ENCODE data around the gene NUCKS1. TPM values are rescaled to one million over a fixed set of nuclear protein-coding genes. Genes with fewer than 3 reads are reported as not detected.

NUCKS1 gene
- total RNA-seq, 2 experiments from 2014 or later: 80.6 to 84.7 TPM

DNA sequence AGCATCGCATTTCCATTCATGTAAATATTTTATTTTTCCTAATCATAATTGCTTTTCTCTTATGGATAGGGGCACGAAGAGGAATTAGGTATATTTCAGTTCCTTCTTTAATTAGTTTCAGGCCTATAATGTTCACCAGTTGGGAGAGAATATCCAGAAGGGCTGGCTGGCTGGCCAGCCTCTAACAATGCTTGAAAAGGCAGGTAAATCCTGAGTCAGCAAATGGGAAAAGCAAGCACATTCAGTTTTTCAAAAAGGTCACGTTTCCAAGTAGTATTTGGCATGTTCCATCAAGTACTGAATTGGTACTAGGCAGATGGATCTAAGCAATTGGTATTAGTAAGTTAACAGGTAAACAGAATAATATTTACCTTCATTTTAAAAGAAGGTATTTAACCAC, 17.3 kb upstream of the NUCKS1 start:
- no peak overlapping the region for H3K4me3 ChIP-seq (ENCODE audit: low read length)
- H3K4me1 Mint-ChIP-seq (ENCODE audit: low read depth): peaks cover 26% of the 10 kb centered on the region
- TF ChIP-seq, protein P1, sequence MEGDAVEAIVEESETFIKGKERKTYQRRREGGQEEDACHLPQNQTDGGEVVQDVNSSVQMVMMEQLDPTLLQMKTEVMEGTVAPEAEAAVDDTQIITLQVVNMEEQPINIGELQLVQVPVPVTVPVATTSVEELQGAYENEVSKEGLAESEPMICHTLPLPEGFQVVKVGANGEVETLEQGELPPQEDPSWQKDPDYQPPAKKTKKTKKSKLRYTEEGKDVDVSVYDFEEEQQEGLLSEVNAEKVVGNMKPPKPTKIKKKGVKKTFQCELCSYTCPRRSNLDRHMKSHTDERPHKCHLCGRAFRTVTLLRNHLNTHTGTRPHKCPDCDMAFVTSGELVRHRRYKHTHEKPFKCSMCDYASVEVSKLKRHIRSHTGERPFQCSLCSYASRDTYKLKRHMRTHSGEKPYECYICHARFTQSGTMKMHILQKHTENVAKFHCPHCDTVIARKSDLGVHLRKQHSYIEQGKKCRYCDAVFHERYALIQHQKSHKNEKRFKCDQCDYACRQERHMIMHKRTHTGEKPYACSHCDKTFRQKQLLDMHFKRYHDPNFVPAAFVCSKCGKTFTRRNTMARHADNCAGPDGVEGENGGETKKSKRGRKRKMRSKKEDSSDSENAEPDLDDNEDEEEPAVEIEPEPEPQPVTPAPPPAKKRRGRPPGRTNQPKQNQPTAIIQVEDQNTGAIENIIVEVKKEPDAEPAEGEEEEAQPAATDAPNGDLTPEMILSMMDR (IDR thresholded peaks at IDR 0.05): no peak
- H3K36me3 Mint-ChIP-seq (ENCODE audit: low read depth): peaks cover 47% of the 10 kb centered on the region
- H3K4me3 Mint-ChIP-seq: no peak overlapping the region
- ChIA-PET CTCF (no interaction called here), POLR2A (interaction anchor here (2.8 kb wide), 1 partner anchor 7 kb away, joined by 12 read pairs; the partner anchor contains the start of gene RAB29)
- DNase-seq (no peak), ATAC-seq (ENCODE audit: poor library complexity) (no peak)
- intact Hi-C loops (cut with DNase I, micrococcal nuclease): no loop called here
- peaks cover 17% of the 10 kb centered on the region for H3K4me1 ChIP-seq (ENCODE audit: insufficient read depth, low read length)
- H3K27ac Mint-ChIP-seq: no peak overlapping the region
- H3K27me3 ChIP-seq (ENCODE audit: control insufficient read depth in 1 of 2, insufficient read depth in 2 of 2, low read length in 2 of 2): no peaks in the 10 kb centered on the region
- H3K36me3 ChIP-seq (ENCODE audit: insufficient read depth, low read length): peaks cover 42% of the 10 kb centered on the region
- no peaks in the 10 kb centered on the region for H3K27me3 Mint-ChIP-seq
- no peaks in the 10 kb centered on the region for H3K9me3 ChIP-seq (ENCODE audit: control insufficient read depth in 1 of 2, insufficient read depth in 1 of 2, low read length in 2 of 2)
- no peaks in the 10 kb centered on the region for H3K9me3 Mint-ChIP-seq
- no peak overlapping the region for H3K27ac ChIP-seq (ENCODE audit: low read depth in 1 of 2, low read length in 2 of 2)

DNA sequence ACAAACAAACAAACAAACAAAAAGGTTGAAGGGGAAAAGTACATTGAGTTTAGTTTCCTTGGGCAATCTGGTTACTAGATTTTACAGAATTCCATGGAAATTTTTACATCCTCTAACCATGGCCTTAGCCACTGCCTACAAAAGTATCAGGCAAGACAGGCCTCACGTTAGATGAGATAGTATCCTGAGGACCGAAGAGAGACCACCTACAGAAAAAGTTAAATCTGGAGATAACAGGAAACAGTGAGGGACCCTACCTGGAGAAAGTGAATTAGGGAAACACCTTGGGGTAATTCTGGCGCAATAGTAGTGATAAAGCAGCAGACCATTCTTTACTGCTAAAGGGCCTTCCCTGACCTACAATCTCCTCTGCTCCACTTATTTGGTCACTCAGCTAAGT, 16.6 kb upstream of the NUCKS1 start:
- peaks cover 42% of the 10 kb centered on the region for H3K36me3 ChIP-seq (ENCODE audit: insufficient read depth, low read length)
- TF ChIP-seq, protein P1 (IDR thresholded peaks at IDR 0.05): no peak
- peaks cover 10% of the 10 kb centered on the region for H3K4me1 ChIP-seq (ENCODE audit: insufficient read depth, low read length)
- H3K4me3 Mint-ChIP-seq: no peak overlapping the region
- ChIA-PET CTCF (interaction anchor here (1.2 kb wide), 1 partner anchor 55 kb away, joined by 3 read pairs; no protein-coding TSS in a partner anchor), POLR2A (interaction anchor here (1.2 to 2.8 kb wide), 2 partner anchors 8 to 45 kb away, joined by 3 to 12 read pairs; partner anchors contain the start of gene RAB29)
- DNase-seq: no peak
- H3K9me3 ChIP-seq (ENCODE audit: control insufficient read depth in 1 of 2, insufficient read depth in 1 of 2, low read length in 2 of 2): no peaks in the 10 kb centered on the region
- H3K27ac ChIP-seq (ENCODE audit: low read depth in 1 of 2, low read length in 2 of 2): no peak overlapping the region
- peaks cover 43% of the 10 kb centered on the region for H3K36me3 Mint-ChIP-seq (ENCODE audit: low read depth)
- intact Hi-C loops (cut with DNase I, micrococcal nuclease): no loop called here
- H3K4me1 Mint-ChIP-seq (ENCODE audit: low read depth): peaks cover 19% of the 10 kb centered on the region
- no peaks in the 10 kb centered on the region for H3K27me3 Mint-ChIP-seq
- H3K4me3 ChIP-seq (ENCODE audit: low read length): no peak overlapping the region
- H3K27me3 ChIP-seq (ENCODE audit: control insufficient read depth in 1 of 2, insufficient read depth in 2 of 2, low read length in 2 of 2): no peaks in the 10 kb centered on the region
- H3K9me3 Mint-ChIP-seq: no peaks in the 10 kb centered on the region
- no peak for ATAC-seq (ENCODE audit: poor library complexity)
- no peak overlapping the region for H3K27ac Mint-ChIP-seq

DNA sequence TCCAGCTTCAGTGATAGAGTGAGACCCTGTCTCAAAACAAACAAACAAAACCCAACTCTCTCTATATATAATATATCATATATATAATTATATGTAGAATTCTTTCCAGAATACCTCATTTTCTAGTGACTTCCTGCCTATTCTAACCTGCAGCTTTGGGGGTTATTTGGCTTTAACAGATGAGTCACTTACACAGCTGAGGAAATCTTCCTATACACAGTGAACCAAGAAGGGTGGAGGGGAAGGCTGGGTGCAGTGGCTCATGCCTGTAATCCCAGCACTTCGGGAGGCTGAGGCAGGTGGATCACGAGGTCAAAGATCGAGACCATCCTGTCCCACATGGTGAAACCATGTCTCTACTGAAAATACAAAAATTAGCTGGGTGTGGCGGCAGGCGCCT, 16.1 kb upstream of the NUCKS1 start:
- Histone ChIP-seq H3K27ac (ENCODE audit: low read depth in 1 of 2, low read length in 2 of 2) (no peak overlapping the region), H3K27me3 (ENCODE audit: control insufficient read depth in 1 of 2, insufficient read depth in 2 of 2, low read length in 2 of 2) (no peaks in the 10 kb centered on the region), H3K4me1 (ENCODE audit: insufficient read depth, low read length) (peaks cover 5% of the 10 kb centered on the region), H3K4me3 (ENCODE audit: low read length) (no peak overlapping the region), H3K36me3 (ENCODE audit: insufficient read depth, low read length) (peaks cover 39% of the 10 kb centered on the region), H3K9me3 (ENCODE audit: control insufficient read depth in 1 of 2, insufficient read depth in 1 of 2, low read length in 2 of 2) (no peaks in the 10 kb centered on the region)
- no peak overlapping the region for H3K4me3 Mint-ChIP-seq
- H3K36me3 Mint-ChIP-seq (ENCODE audit: low read depth): peaks cover 43% of the 10 kb centered on the region
- TF ChIP-seq, protein P1 (IDR thresholded peaks at IDR 0.05): no peak
- CTCF ChIA-PET: interaction anchor here (1.0 to 1.2 kb wide), 2 partner anchors 55 to 108 kb away, joined by 3 read pairs; no protein-coding TSS in a partner anchor
- ATAC-seq (ENCODE audit: poor library complexity) (no peak), DNase-seq (no peak)
- no peaks in the 10 kb centered on the region for H3K27me3 Mint-ChIP-seq
- no peaks in the 10 kb centered on the region for H3K9me3 Mint-ChIP-seq
- H3K27ac Mint-ChIP-seq: no peak overlapping the region
- intact Hi-C loops (cut with DNase I, micrococcal nuclease): no loop called here
- POLR2A ChIA-PET: interaction anchor here (1.2 to 2.8 kb wide), 2 partner anchors 9 to 46 kb away, joined by 3 to 12 read pairs; partner anchors contain the start of gene RAB29
- peaks cover 15% of the 10 kb centered on the region for H3K4me1 Mint-ChIP-seq (ENCODE audit: low read depth)

Data from CD4-positive, alpha-beta T cell (primary cell).